GM19240 (cell line): ENCODE data around the gene GBGT1.

ENCODE experiments used
- DNase-seq: peaks from one replicate; pipeline ENCODE4 v3.0.0; 2011; ENCODE audit warnings: low spot score; ENCODE audit not compliant: insufficient read length

GBGT1 gene

DNA sequence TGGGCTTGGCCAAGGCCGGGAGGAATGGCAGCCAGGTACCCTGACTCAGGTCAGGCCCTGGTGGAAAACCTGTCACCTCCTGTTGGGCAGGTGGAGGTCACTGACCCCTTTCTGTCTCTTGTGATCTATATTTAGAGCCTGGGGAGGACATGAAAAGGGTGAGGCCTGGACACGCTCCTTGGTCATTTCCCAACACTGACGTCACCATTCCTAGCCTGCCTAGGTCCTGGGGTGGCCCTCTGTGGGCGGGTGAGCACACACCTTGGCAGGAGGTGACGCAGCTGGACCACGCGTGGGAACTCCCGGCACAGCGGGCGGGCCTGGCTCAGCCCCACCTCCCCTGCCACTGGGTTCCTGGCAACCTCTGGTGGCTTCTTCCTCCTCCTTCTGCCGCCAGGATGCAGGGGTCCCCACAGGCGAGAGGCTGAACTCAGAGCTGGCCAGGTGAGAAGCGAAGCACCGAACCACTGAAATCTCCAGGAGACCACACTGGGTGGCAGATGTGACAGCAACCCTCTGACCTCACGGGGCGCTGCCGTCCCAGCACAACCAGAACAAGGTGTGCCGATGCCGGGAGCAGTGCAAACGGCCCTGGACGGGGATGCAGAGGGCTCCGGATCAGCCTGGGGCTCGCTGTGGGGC lies 36.3 kb downstream of the GBGT1 start:
- DNase-seq = no peak

DNA sequence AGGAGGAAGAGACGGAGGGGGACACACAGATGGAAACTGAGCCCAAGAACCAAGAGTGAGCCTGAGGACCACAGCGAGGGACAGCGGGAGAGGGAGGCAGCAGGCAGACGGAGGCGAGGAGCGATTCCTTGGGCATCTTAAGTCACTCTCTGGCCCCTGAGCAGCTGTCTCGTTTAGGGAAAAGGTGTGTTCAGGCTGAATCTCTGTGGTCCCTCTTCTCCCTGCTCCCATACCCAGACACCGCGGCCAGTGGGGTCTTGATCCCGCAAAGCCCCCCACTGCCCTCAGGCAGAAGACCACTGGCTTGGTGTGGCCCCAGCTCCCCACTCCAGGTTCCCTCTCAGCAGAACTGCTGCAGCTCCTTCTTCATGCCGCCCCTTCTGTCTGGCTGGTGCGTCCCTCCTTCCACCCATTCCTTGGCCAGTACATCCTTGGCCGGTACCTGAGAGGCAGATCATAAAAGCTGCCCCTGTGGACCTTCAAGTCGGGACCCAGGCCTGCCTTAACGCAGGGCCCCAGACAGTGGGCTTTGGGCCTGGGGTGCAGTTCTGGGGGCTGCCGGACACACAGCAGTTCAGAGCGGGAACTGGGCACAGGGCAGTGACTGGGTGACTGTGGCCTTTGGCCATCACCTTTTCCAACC lies 36.9 kb downstream of the GBGT1 start:
- no peak for DNase-seq

DNA sequence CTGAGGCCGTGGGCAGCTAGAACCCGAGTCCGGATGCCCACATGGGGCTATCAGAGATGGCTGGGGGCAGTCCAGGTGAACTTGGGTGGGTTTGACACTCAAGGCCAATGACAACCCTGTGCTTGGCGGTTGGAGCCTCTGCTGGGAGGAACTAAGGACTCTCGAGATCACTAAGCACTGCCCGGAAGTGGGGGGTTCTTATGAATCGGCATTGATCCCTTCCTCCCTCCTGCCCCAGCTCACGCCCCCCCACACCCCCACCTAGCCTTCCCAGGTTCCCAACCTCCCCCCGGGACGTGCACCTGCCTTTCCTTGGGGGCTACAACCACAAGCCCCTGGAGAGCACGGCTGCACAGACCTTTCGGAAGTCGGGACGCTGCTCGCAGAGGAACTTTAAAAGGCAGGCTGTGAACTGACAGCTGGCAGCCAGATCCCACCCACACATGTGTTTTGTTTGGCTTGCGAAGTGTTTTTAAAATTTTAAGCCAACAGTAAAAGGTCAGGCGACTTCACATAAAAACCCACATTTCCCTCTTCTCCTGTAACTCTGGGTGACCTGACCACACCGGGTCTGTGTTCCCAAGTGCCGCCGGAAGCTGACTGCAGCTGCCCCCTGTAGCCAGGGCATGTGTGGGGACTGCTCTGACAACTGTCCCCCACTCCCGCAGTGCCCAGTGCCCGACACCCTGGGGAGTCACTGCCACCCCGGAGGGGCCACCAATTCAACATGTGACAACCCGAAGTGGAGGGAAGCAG lies 37.6 kb downstream of the GBGT1 start:
- DNase-seq = peak; percentile 67

DNA sequence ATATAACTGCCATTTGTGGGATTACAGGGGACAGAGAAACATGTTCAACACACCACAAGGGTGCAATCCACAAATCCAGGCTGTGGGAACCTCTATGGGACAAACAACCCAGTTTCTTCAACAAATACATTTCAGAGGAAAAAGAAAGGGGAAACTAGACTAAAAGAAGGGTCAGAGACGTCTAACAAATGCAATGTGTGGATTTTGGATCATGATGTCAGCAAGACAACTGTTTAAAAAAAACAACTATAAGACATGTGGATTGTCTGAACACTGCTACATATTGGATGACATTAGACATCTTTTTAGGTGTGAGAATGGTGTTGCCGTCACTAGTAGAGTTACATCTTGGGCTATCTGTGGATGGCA lies 38.8 kb downstream of the GBGT1 start:
- DNase-seq = no peak

DNA sequence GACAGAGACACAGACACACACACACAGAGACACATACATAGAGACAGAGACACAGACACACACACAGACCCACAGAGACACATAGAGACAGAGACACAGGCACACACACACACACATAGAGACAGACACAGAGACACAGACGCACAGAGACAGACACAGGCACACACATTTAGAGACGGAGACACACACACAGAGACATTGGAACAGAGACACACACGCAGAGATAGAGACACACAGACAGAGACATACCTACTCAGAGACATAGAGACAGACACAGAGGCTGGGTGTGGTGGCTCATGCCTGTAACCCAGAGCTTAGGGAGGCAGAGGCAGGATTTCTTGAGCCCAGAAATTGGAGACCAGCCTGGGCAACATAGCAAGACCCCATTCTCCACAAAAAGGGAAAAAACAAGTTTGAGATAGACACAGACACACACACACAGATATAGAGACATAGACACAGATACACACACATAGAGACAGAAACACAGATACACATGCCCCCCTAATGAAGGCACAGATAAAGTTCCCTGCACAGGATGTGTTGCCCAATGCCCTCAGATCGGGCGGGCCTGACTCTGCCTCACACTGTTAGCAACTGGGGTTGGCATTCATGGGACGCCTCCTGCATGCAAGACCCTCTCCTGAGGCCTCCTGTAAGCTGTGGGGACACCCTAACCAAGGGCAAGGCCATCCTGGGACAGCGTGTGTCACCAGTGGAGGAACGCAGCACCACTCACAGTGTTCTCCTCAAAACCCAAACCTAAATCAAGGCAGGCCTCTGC lies 39.4 kb downstream of the GBGT1 start:
- DNase-seq = no peak

DNA sequence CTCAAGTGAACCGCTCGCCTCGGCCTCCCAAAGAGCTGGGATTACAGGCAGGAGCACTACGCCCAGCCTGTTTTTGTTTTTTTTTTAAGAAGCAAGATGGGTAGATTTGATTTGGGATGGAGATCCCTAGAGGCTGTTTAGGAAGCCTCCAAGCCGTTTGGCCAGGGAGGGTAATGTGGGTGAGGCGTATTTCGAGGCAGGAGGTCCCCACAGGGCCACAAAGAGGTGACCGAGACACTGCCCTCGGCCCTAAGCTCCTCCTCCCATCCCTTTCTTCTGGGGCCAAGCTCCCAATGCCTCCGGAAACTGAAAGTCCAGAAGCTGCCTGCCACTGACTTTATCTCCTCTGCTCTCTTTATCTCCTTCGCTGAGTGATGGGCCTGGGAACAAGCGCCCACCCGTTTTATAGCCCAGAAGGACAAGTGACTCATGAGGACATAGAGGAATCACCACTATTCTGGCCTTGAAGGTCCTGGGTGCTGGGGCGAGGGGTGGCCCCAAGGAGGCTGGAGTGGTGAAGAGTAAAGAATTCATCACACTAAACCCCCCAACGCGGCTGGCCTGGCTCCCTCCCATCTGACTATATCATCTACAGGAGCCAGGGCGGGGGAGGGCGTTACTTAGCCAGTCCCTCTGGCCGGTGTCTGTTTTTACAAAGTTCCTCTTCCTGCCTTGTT lies 40.6 kb downstream of the GBGT1 start:
- no peak for DNase-seq

DNA sequence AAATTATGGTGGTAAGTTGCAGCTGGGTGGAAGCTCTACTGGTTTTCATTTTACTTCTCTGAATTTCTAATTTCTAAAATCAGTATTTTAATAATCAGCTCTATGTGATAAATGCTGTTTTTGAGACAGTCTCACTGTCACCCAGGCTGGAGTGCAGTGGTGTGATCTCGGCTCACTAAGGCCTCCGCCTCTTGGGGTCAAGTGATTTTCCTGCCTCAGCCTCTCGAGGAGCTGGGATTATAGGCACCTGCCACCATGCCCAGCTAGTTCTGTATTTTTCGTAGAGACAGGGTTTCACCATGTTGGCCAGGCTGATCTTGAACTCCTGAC lies 41.1 kb downstream of the GBGT1 start:
- no peak for DNase-seq

DNA sequence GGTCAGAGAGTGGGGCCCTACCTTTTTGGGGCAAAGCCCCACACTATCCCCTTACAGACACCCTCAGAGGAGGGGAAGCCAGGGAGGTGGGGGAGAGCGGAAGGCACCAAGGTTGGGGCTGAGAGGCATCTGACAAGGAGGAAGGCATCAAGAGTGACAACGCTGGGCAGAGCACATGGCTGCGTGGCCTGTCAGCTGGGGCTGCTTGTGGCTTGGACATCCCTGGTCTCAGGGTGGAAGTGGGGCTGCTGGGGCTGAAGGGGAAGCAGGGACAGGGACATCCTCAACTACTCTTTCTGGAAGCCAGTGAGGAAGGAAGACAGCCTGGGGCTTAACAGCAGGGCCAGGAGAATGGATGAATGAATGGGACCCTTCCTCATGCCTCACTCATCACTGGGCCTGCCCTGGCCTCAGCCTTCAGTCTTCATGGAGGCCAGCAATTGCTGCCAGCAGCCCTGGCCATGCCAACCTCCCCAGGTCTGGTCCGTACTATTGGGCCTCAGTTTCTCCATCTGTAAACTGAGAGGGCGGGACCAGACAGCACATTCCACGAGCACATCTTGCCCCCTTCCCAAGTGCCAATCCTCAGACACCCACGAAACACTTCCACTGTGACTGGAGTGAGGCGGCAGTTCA lies 41.7 kb downstream of the GBGT1 start:
- DNase-seq = no peak

DNA sequence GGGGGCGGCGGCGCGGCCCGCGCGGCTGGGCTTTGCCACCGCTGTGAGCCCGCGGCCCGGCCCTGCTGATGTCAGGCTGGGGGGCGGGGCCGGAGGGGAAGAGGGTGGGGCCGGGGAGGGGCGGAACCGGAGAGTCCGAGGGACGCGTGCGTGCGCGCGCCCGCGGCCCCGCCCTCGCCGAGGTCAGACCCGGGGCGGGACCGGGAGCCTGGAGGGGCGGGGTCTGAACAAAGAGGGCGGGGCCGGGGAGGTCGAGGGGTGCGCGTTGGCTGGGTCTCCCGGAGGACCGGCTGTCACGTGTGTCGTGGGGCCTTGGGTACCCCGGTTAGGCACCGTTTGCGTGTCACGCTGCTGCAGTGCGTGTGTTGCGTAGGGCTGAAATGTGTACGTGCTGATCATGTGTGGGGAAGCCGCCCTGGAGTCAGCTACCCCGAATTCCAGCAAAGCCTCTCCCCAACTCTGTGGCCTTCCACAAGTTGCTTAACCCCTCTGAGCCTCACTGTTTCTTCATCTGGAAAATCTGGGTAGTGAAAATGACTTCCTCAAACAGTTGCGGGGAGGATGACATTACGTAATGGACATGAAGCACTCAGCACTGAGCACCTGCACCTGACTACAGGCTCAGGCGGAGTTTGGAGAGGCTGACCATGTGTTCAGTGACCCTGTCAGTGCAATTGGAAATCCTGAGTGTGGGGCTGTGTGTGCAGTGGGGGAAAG lies 42.4 kb downstream of the GBGT1 start, which contains the start of gene RALGDS:
Gene RALGDS, minus strand, starts transcription at position 43 of the 717 bp plus-strand sequence. CDS start 86 bp downstream, outside the sequence.
- peak; percentile 89 for DNase-seq

DNA sequence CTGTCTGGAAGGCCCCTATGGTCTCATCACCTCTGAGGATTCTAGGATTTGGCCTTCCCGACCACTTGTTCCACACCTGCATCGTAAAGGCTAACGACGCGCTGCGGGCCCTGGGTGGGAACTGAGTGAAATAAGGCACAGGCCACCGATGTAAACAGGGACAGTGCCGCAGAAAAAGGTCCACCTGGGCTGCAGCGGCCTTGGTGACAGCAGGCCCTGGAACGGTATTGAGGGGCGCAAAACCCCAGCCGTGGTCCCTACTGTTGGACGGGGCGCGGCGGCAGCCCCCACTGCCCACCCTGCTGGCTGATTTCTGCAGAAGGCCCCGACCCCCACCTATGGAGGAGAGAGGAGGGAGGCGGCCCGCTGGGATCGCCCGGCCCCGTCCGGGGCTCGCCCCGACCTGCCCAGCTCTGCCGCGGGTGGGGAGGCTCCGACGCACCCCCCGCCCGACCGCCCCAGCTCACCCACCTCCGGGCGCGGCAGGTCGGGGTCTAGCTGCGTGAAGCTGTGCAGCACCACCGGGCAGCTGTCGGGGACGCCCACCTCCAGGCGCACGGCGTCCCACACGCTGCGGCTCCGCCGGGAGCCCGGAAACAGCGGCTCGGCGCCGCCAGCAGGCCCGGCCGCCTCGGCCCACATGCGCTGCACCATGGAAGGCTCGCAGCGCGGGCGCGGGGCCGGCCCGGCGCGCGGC lies 43.1 kb downstream of the GBGT1 start:
- DNase-seq = no peak

DNA sequence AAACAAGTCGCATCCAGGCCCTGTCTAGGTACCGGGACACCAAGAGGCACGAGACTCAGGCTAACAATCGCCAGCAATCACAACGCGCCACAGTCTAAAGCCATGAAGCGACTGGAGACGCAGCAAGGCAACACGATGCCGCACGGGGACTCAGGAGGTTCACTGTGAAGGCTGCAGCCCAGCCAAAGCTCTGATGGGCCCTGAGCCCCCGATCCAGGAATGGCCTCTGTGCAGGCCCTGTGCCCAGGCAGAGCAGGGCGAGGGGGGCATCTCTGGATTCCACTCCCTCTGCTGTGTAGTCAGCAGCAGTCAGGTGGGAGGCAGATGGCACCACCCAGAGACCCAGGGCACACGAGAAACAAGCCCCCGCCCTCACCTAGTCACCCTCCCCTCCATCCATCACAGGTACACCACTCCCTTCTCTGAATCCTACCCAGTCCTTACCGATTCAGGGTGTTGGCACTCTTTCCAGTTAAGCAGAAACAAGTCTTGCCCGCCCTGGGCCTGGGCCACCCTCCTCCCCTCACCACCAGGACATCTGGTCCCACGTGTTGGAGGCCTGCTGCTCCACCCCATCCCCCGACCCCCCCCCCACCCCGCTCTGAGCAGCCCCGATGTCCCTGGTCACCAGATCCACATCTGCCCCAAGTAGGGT lies 43.7 kb downstream of the GBGT1 start:
- DNase-seq = no peak

DNA sequence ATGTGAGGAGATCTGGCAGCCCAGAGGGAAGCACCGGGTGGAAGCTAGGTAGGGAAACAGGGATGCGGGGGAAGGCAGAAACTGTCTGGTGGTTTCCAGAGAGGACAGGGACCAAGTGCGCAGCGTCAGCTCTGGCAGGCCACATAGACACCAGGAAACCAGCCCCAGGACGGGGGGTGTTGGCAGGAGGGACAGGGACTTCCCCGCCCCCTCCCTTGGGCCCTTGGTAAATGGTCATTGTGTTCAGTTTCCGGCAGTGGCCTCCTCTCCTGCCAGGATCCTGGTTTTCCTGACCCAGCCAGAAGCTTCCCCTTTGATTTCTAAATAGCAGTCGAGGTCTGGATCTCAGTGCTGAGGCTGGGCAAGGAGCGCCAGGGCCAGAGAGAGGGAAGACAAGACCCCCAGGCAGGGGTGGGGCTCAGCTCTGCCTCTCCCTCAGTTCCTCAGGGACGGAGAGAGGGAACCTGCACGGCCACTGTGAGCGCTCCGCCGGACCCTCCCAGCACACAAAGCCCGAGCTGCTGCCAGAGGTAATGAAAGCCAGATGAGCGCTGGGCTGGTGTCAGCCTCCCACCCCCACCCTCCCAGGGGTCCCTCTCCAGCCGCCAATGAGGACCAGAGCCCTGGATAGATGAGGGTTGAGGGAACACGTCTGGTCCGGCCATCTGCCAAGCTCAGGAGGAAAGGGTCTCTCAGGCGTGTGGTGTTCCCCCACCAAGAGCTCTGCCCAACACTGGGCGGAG lies 44.4 kb downstream of the GBGT1 start:
- no peak for DNase-seq

DNA sequence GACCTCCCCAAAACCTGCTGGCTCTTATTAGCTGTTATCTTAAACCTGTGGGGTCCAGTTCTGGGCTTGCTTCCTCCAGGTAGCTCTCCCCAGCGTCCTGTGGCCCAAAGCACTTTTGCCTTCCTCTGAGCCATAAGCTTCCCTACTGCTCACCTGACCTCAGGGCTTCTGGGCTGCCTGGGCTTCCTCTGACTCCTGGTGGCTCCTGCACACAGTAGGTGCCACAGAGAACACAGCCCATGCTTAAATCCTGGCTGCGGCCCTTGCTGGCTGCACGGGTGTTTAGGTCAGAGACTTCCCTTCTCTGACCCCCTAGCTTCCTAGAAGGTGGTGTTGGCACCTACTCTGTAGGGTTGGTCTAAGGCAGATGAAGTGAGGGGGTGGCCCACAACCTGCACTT lies 45.1 kb downstream of the GBGT1 start:
- DNase-seq = no peak

DNA sequence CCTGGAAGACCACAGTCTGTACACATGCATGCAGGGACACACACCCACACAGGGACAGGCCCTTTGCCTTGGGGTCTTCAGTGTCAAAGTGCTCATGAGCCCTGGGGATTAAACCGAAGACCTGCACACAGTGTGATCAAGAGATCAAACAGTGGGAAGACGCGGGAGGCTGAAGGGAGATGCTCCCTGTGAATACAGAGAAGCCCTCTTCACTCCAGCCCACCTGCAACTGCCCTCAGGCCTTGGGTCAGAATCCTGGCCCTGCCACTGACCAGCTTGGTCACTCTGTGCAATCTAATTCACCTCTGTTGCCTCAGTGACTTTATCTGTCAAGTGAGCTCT lies 45.6 kb downstream of the GBGT1 start:
- DNase-seq = no peak

DNA sequence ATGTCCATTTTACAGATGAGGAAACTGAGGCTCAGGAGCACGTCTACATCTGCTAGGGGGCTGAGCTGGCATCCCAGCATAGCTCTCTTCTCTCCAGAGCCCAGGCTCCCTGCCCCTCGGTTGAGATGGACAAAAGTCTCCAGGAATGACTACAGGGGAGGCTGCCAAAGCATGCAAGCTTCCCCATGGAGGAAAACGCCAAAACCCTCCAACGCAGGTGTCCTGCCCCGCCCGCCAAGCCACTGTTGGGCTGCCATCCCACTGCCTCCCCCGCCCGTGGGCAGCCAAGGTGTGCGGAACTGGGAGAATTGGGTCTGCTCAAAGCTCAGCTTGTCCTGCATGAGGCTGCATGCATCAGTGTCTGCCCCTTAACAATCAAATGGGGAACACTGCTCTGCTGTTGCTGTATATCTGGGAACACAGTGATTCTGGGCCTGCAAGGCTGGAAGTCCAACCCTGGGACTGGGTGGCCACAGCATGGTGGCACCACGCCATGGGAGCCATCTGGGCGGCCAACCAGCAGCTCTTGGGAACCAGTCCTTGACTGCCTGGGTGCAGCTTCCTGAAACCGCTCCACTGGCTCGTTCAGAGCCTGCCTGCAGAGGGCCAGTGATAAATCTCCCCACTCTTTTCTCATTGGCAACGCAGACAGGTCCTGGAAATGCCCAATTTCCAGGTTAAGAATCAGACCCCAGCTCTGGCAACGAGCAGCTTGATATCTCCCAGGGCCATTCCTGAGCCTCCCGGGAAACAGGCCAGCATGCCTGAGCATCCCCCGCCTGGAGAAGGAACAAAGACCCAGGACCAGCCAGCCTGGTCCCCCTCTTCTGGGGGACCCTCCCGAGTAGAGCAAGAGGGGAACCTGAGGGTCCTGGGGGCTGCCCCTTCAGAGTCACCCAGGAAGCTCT lies 46.2 kb downstream of the GBGT1 start:
- no peak for DNase-seq

DNA sequence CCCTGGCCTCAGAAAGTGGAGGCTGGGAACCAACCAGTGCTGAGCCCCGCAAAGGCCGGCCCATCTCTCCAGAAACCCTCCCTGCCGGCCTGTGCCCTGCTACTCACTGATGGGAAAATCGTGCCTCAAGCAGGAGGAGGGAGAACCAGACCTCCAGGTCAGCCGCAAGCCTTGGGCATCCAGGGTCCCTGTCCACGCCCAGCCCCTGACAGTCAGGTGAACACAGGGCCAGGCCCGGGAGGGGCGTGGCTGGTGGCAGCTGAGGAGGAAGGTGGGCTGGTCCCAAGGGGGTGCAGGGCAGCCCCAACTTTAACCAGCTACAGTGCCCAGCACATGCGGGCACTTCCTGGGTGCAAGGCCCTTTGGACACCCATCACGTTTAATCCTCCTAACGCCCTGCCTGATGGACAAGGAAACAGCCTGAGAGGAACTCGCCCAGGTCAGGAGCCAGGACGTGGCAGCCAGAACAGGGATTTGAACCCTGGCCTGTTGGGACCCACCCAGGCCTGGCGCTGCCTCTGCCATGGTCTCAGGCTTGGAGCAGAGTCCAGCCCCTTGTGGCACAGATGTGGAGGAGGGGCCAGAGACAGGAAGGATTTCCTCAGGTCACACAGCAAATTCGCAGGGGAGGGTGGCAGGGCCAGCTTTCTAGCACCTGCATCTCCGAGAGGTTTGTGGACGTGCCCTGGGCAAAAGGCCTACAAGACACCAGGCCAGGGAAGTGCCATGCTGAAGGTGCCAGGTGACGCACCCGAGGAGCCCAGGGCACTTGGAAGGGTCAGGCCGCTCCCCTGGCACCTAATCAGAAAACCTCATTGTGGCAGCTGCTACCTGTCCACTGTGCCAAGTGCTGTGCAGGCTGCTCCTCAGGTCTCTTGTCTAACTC lies 47.1 kb downstream of the GBGT1 start:
- no peak for DNase-seq
